Activated CD4-positive, alpha-beta T cell treated with anti-CD3 and anti-CD28 coated beads, Interleukin-10, Interleukin-2, amounts not matched to agents 100 ng/mL and 50 ng/mL, durations not matched to agents 16 hours and 8 hours (primary cell): ENCODE measurements around the gene STPG1.
A peak's percentile ranks its signal among the peaks of the same experiment; 100 is the strongest.

Experiments used
- DNase-seq: peaks from one replicate; pipeline ENCODE4 v3.0.0-alpha.2; 2020

Gene STPG1

GRCh38 chr1:24425922-24426321 lies 12.3 kb upstream of the STPG1 start:
- no peak for DNase-seq

GRCh38 chr1:24425441-24425840 lies 11.9 kb upstream of the STPG1 start:
- DNase-seq: no peak

GRCh38 chr1:24424990-24425389 lies 11.4 kb upstream of the STPG1 start:
- DNase-seq: no peak

- no peak for DNase-seq
Observed at GRCh38 chr1:24424207-24424606, 10.6 kb upstream of the STPG1 start.

GRCh38 chr1:24421502-24421901 lies 7.9 kb upstream of the STPG1 start:
- DNase-seq: no peak

- DNase-seq: no peak
Observed at GRCh38 chr1:24420547-24420946, 7.0 kb upstream of the STPG1 start.

GRCh38 chr1:24418898-24419628 lies 5.5 kb upstream of the STPG1 start:
- DNase-seq: no peak

GRCh38 chr1:24417681-24418080 lies 4.1 kb upstream of the STPG1 start:
- DNase-seq: no peak

- peak; percentile 77 for DNase-seq
Observed at GRCh38 chr1:24416666-24417391, 3.2 kb upstream of the STPG1 start.

- peak; percentile 18 for DNase-seq
Observed at GRCh38 chr1:24415910-24416665, 2.5 kb upstream of the STPG1 start.

- peak; percentile 100 for DNase-seq
Observed at GRCh38 chr1:24415334-24415909, 1.8 kb upstream of the STPG1 start, which contains the start of gene NIPAL3. TSS of gene NIPAL3 (plus strand) at chr1:24415802. CDS start at chr1:24419548, 3,746 bp downstream.

GRCh38 chr1:24414775-24415333 lies 1.3 kb upstream of the STPG1 start:
- DNase-seq: no peak

- no peak for DNase-seq
Observed at GRCh38 chr1:24412408-24412807, 1.2 kb downstream of the STPG1 start.

GRCh38 chr1:24411963-24412362 lies 1.6 kb downstream of the STPG1 start:
- no peak for DNase-seq

- DNase-seq: no peak
Observed at GRCh38 chr1:24410750-24411149, 2.8 kb downstream of the STPG1 start.

GRCh38 chr1:24409535-24409934 lies 4.0 kb downstream of the STPG1 start:
- no peak for DNase-seq

GRCh38 chr1:24406788-24407187 lies 6.8 kb downstream of the STPG1 start:
- no peak for DNase-seq

GRCh38 chr1:24403806-24404205 lies 9.8 kb downstream of the STPG1 start:
- no peak for DNase-seq

GRCh38 chr1:24400065-24400464 lies 13.5 kb downstream of the STPG1 start:
- no peak for DNase-seq

GRCh38 chr1:24393892-24394291 lies 19.7 kb downstream of the STPG1 start:
- DNase-seq: no peak

GRCh38 chr1:24392982-24393650 lies 20.5 kb downstream of the STPG1 start:
- no peak for DNase-seq

GRCh38 chr1:24392604-24392946 lies 21.0 kb downstream of the STPG1 start:
- no peak for DNase-seq
